SK-N-DZ (cell line): Measurements from ENCODE around the gene TMEM109. TPM values are rescaled to one million over a fixed set of nuclear protein-coding genes. Genes with fewer than 3 reads are reported as not detected.
A peak's percentile ranks its signal among the peaks of the same experiment; 100 is the strongest.

ENCODE experiments used
- DNase-seq: peaks from one replicate; pipeline ENCODE4 v3.0.0-alpha.2; 2015; ENCODE audit warnings: low spot score
- polyA plus RNA-seq, 2 experiments: library from polyadenylated mRNA; depleted of rRNA; stranded (reverse); fragments of >200 nt; gene quantifications; 2 replicates each; pipeline ENCODE4 v1.2.3, GENCODE V29; 2014

The TMEM109 gene
- polyA plus RNA-seq (2014; cell fraction: cytosol; rRNA removed), result 32.4 and 34.1 TPM in 2 replicates
- 12.8 and 16.7 TPM in 2 replicates for polyA plus RNA-seq (2014; cell fraction: nucleus; rRNA removed)

DNA sequence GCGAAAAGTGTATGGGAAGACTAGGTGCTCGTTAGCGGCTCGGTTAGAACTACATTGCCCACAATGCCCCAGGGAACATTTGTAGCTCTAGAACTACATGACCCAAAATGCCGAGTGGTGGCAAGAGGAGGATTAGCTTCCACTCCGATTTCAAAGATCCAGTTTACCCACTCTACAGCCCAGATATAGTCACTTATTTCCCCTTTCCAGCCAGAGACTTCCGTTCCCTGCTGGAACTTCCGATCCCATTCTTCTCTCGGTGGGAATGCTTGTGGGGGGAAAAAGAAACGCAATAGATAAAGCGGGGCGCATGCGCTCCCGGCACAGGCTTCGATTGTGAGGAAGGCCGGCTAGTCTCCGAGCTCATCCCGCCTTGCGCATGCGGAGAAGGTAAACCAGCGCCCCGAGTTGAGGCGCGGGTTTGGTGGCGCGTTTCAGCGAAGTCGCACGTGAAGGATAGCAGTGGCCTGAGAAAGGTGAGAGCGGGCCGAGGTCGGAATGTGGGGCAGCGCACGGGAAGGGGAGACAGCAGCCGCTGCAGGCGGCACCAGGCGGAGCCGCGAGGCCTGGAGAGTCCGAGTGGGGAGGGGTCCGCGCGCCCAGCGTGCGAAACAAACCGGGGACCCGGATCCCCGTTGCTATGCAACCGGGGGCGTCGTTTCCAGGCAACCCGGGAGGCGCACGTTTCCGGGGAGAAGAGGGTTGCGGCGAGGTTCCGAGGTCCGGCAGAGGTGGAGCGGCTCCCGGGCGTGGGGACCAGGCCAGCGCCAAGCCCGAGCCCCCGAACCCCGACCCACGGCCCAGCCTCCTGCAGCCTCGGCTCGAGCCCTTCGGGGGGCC lies at the start of gene TMEM109:
Gene TMEM109, plus strand, starts transcription at position 366 of the 840 bp plus-strand sequence. CDS start 5,536 bp downstream, outside the sequence.
- DNase-seq, result peak; percentile 94

DNA sequence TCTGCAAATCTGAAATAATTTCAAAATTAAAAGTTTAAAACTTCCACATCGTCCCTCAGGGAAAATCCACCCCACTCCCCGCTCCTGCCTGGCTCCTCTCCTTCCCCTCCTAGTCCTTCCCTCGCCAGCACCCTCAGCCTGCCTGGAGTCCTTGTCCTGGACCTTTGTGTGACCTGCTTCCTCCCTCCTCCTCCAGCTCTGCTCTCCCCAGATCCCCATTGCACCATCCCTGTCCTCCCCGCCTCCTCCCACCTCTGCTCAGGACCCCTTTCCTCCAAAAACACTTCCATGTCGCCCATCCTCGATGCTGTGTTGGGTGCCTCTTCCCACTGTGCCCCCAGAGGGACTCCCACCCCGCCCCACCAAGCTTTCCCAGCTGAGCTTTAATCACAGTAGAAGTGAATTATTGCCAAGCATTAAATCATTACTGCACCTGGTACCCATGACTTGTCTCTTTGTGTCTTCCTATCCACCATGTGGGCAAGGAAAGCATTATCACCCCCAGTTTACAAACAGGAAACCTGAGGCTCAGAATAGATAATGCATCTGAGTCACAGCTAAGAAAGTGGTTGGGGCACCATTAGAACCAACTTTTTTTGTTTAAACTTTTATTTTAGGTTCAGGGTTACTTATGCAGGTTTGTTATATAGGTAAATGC lies 49.0 kb upstream of the TMEM109 start:
- no peak for DNase-seq

GRCh38 chr11:60866911-60867870 lies 46.8 kb upstream of the TMEM109 start, which contains the start of gene ZP1:
Gene ZP1, plus strand, starts transcription at chr11:60867542. Its CDS starts 20 bp downstream, at chr11:60867562.
- DNase-seq, result no peak

DNA sequence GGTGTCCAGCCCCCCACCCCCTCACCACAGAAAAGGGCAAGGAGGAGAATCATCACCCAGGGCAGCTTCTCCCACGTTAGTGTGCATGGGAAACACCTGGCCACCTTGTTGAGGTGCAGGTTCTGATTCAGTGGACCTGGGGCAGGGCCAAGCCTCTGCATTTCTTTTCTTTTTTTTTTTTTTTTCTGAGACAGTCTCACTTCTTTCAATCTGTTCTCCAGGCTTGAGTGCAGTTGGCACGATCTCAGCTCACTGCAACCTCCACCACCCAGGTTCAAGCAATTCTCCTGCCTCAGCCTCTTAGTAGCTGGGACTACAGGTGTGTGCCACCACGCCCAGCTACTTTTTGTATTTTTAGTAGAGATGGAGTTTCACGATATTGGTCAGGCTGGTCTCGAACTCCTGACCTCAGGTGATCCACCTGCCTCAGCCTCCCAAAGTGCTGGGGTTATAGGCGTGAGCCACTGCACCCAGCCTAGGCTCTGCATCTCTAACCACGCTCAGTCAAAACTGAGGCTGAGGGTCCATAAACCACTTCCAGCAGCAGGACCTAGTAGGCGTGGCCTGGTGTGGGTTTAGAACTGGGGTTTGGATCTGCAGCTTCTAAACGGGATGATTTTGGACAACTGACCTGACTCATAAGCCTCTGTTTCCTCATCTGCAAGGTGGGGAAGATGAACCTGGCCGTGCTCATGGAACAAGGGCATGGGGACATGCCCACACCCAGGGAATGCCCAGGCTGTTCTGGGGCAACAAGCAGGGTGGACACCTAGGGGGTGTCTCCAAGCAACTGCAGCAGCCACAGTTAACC lies 45.9 kb upstream of the TMEM109 start:
- no peak for DNase-seq

GRCh38 chr11:60868682-60869450 lies 45.1 kb upstream of the TMEM109 start:
- DNase-seq, result no peak

GRCh38 chr11:60869451-60869825 lies 44.5 kb upstream of the TMEM109 start:
- DNase-seq, result no peak

DNA sequence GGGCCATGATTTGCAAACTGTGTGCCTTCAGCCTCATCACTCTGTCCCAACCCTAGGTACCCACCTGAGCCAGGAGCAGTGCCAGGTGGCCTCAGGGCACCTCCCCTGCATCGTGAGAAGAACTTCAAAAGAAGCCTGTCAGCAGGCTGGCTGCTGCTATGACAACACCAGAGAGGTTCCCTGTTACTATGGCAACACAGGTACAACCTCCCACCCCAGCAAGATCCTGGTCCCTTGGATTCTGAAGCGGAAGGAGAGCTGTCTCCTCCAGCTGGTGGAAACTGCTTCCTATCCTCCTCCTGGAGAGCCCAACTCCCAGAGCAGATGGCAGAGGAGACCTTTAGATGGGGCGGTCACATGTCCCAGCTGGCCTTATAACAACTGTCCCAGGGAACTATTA lies 43.7 kb upstream of the TMEM109 start:
- no peak for DNase-seq

- DNase-seq, result no peak
Measured at GRCh38 chr11:60870733-60871377, 43.1 kb upstream of the TMEM109 start.

GRCh38 chr11:60871378-60872061 lies 42.4 kb upstream of the TMEM109 start:
- DNase-seq, result no peak

DNA sequence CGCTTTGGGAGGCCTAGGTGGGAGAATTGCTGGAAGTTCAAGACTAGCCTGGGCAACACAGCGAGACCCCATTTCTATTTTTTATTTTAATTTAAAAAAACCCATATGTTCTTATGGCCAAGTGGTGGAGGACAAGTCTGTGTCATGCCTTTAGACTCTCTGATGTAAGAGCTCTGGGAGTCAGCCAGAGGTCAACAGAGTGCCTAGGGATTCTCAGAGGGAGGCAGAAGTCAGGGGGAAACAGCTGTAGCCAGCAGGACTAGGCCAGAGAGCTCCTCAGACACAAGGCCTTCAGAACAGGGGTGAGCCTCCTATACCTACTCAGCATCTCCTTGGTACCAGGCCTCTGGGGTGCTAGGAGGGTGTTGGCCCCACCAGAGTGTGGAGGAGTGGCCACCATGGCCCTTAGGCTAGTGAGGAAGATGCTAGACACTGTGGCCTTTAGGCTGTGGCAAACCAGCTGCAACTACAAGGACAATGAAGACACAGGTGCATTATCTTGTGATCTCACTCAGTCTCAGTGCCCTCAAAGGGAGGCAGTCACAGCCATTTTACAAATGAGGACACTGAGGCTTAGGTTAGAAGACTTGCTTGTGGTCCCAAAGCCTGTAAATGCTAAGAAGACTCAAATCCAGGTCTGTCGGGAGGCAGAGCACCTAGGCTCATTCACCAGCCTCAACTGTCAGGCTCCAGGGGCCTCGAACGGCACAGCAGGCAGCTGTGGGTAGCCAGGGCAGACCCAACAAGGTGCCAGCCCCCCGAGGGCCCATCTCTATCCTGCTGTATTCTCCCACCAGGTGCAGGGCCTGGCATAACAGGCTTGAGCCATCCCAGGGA lies 41.6 kb upstream of the TMEM109 start:
- no peak for DNase-seq

DNA sequence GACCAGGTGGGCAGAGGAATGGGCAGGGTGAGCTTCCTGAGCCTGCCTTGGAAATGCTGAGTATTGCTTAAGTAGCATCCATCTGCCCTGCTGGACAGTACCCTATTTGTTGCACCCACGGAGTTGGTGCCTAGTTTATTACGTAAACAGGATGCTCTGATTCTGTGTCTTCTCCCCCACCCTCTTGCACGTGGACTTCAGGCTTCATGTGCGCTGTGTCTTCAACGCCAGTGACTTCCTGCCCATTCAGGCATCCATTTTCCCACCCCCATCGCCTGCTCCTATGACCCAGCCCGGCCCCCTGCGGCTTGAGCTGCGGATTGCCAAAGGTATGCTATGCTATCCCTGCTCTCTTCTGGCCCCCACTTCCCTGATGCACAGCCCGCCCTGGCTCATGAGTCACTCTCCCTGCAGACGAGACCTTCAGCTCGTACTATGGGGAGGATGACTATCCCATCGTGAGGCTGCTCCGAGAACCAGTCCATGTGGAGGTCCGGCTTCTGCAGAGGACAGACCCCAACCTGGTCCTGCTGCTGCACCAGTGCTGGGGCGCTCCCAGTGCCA lies 40.9 kb upstream of the TMEM109 start:
- no peak for DNase-seq

DNA sequence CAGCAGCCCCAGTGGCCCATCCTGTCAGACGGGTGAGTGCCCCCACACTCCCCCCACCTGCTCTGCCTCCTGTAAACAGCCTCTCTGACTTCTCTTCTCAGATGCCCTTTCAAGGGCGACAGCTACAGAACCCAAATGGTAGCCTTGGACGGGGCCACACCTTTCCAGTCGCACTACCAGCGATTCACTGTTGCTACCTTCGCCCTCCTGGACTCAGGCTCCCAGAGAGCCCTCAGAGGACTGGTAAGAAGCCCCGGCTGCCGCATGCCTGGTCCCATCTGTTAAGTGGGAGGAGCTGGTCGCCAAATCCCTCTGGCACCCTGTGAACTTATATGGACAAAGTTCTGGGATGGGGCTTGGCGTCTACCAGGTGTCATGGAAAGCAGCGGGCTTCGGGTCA lies 40.4 kb upstream of the TMEM109 start:
- DNase-seq, result no peak

- DNase-seq, result no peak
Measured at GRCh38 chr11:60874421-60875365, 39.3 kb upstream of the TMEM109 start.

DNA sequence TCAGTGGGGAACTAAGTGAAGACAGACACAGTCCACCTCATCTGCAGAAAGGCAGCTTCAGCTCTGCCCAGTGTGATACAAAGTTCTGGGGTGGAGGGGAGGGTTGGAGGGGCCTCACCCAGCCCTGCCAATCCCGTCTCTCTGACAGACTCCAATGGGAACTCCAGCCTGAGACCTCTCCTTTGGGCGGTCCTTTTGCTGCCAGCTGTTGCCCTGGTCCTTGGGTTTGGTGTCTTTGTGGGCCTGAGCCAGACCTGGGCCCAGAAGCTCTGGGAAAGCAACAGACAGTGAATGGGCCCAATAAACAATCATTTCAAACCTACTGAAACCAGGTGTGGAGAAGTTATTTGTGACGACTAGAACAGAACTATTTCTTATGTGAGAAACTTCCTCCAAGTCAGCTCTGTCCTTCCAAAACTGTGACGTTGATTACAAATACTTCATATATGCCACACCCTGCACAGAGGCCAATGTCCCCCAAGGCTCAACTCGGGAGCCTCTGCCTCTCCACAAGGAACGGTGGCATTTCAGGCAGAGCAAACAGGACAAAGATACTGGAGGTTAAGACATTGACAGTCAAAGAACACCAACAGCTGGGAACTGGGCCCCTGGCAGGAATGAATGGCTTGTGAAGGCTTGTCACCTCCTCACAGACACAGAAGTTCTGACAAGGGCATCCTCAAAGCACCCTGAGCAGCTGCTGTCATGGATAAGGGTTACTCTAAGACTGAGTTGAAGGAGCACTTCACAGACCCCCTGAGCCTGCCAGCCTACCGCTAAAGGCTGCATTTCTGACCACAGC lies 38.4 kb upstream of the TMEM109 start:
- no peak for DNase-seq

GRCh38 chr11:60876168-60876485 lies 37.8 kb upstream of the TMEM109 start:
- no peak for DNase-seq
